ENCODE data around the gene KAT6B. TPM values are rescaled to one million over a fixed set of nuclear protein-coding genes. Genes with fewer than 3 reads are reported as not detected.
A peak's percentile ranks its signal among the peaks of the same experiment; 100 is the strongest.

KAT6B gene
- total RNA-seq, 1 experiment from 2014 or later: 10.7 TPM

- Histone ChIP-seq H3K9me3 (replicated peaks) (no peaks in the 10 kb centered on the region), H3K4me3 (no peak overlapping the region), H3K36me3 (peaks cover 4% of the 10 kb centered on the region; the same call in 1 of the 2 replicates), H3K27me3 (replicated peaks) (no peaks in the 10 kb centered on the region), H3K4me1 (replicated peaks) (no peaks in the 10 kb centered on the region), H3K27ac (no peak overlapping the region)
- DNase-seq (ENCODE audit: low read depth in 1 of 2, low spot score in 2 of 2): no peak
These were observed 150.7 kb downstream of the KAT6B start for GRCh38 chr10:74977072-74977471.

- Histone ChIP-seq H3K36me3 (peaks cover 4% of the 10 kb centered on the region; the same call in 1 of the 2 replicates), H3K27ac (no peak overlapping the region), H3K27me3 (replicated peaks) (no peaks in the 10 kb centered on the region), H3K4me1 (replicated peaks) (no peaks in the 10 kb centered on the region), H3K4me3 (no peak overlapping the region), H3K9me3 (replicated peaks) (no peaks in the 10 kb centered on the region)
- no peak for DNase-seq (ENCODE audit: low read depth in 1 of 2, low spot score in 2 of 2)
These were observed 151.8 kb downstream of the KAT6B start for GRCh38 chr10:74977913-74978847.

DNA sequence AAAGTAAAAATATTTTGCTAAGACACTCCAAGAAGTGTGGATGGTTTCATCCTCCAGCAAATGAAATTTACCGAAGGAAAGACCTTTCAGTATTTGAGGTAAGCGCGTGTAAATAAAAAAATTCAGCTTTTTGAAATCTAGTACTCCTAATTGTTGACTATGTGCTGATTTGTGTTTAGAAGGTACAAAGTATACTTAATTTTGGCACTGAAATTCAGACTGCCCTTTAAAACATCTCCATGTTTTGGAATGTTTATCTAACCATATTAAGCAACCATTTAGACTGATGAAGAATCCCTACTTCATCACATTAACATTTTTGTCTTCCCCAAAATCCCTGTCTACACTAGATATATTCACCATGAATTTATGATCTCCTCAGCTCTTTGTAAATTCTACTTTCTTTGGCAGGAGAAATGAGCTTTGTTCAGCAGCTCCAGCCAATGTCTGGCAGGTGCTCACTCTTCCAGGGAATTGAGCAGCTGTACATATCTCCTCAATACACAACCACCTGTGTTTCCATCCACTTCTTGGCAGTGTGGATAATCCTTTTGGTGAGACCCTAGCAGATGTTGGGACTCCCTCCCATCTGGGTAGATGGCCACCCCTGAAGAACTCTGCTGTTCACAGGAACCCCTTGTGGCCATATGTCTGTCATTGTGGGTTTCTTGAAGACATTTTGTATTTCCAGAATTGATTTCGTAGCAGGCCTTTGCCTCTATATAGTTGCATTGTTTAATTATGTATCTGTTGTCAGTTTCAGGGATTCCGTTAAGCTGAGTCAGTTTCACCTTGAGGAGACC, 155.6 kb downstream of the KAT6B start:
- Histone ChIP-seq H3K4me1 (replicated peaks) (no peaks in the 10 kb centered on the region), H3K27me3 (replicated peaks) (no peaks in the 10 kb centered on the region), H3K4me3 (no peak overlapping the region), H3K9me3 (replicated peaks) (no peaks in the 10 kb centered on the region), H3K27ac (no peak overlapping the region), H3K36me3 (no peaks in the 10 kb centered on the region)
- no peak for DNase-seq (ENCODE audit: low read depth in 1 of 2, low spot score in 2 of 2)

DNA sequence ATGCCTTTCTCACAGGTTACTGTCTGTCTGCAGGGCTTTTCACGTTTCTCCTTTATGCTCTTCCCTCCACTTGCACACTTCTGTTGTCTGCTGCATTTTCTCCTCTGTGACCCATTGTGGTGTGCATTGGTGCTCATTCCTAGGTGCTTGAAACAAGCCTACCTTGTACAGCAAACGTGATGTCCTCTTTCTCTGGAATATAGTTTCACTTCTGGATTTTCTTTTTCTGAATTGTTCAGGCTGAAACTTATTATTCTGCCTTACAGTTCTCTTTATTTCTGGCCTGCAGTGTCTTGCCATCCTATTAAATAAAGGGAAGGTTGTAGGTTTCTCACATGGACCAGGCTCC, 156.2 kb downstream of the KAT6B start:
- H3K4me3 ChIP-seq: no peak overlapping the region
- no peak overlapping the region for H3K27ac ChIP-seq
- no peaks in the 10 kb centered on the region for H3K36me3 ChIP-seq
- no peak for DNase-seq (ENCODE audit: low read depth in 1 of 2, low spot score in 2 of 2)
- no peaks in the 10 kb centered on the region for H3K4me1 ChIP-seq (replicated peaks)
- no peaks in the 10 kb centered on the region for H3K27me3 ChIP-seq (replicated peaks)
- H3K9me3 ChIP-seq (replicated peaks): no peaks in the 10 kb centered on the region

DNA sequence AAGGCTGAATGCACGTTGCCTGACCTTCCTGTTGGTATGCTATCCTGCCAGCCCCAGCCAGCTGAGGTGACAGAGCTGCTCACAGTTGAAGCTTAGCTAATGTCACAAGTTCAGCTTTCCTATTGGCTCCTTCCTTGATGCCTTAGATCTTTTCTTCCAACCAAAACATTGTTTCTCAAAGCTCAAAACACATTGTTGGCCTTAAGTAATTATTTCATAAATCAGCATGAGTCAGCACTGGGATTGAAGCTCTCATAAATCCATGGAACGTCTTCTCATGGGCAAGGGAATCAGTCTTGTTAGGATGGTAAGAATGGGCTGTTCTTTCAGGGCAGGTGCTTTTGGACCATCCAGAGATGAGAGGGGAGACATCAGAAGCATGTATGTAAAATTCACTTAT, 157.0 kb downstream of the KAT6B start:
- no peak for DNase-seq (ENCODE audit: low read depth in 1 of 2, low spot score in 2 of 2)
- H3K4me1 ChIP-seq (replicated peaks): no peaks in the 10 kb centered on the region
- no peaks in the 10 kb centered on the region for H3K27me3 ChIP-seq (replicated peaks)
- no peak overlapping the region for H3K27ac ChIP-seq
- H3K36me3 ChIP-seq: no peaks in the 10 kb centered on the region
- no peak overlapping the region for H3K4me3 ChIP-seq
- H3K9me3 ChIP-seq (replicated peaks): no peaks in the 10 kb centered on the region

DNA sequence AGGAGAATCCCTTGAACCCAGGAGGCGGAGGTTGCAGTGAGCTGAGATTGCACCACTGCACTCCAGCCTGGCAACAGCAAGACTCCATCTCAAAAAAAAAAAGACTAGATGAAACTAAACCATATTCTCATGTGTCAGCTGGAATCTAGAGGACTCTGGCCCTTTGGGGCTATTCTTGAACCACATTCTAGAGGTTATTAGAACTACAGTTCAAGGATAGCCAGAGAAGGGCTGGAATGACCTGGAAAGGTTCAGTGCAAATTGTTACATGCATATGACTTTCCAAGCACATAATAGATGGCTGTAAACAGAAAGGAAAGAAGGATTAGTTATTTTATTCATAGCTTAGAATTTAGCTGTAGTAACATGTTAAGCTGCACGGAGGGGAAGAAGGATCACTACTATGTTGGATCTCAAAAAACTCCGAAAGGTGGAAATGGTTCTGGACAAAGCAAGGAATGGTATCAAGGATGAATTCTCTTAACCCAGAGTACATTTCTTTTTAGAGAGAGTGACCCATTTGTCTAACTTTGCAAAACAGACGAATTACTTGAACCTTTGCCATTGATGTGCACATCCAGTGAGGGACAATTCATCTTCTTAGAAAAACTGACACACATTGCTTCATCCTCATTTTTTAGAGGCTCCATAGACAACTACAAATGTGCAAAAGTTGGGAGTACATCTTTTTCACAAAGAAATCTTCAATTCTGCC, 161.1 kb downstream of the KAT6B start:
- Histone ChIP-seq H3K36me3 (no peaks in the 10 kb centered on the region; the same call in 1 of the 2 replicates), H3K4me1 (replicated peaks) (no peaks in the 10 kb centered on the region), H3K27me3 (replicated peaks) (no peaks in the 10 kb centered on the region), H3K4me3 (no peak overlapping the region), H3K27ac (no peak overlapping the region), H3K9me3 (replicated peaks) (no peaks in the 10 kb centered on the region)
- no peak for DNase-seq (ENCODE audit: low read depth in 1 of 2, low spot score in 2 of 2)

DNA sequence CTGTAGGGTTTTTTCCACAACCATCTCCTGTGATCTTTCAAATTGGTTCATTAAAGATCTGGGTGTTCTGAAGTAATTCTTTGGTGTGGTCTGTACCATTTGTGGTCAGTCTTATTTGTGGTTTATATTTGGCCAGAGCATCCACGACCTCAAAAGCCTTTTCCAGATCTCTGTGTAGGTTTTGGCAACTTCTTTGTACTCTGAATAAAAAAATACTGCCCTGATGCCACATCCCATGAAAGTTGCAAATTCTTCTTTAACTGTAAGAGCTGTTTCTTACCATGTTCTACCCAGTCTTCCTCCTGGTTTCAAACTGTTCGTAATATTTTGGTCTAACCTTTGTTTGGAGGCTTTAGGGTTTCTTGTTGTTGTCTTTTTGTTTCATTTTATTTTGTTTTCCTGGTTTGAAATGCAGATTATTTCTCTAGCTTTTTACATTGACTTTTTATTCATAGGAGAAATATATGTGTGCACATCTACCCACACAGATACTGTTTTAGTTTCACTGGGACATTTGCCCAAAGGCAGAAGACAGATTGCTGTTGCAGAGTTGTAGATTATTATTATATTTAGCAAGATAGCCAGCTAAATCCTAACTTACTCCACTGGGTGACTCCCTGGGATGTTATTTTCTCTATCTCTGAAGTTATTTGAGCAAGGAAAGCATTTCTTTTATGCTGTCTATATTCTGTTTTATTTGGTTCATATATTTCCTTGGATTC, 161.8 kb downstream of the KAT6B start:
- Histone ChIP-seq H3K4me3 (no peak overlapping the region), H3K27ac (no peak overlapping the region), H3K9me3 (replicated peaks) (no peaks in the 10 kb centered on the region)

DNA sequence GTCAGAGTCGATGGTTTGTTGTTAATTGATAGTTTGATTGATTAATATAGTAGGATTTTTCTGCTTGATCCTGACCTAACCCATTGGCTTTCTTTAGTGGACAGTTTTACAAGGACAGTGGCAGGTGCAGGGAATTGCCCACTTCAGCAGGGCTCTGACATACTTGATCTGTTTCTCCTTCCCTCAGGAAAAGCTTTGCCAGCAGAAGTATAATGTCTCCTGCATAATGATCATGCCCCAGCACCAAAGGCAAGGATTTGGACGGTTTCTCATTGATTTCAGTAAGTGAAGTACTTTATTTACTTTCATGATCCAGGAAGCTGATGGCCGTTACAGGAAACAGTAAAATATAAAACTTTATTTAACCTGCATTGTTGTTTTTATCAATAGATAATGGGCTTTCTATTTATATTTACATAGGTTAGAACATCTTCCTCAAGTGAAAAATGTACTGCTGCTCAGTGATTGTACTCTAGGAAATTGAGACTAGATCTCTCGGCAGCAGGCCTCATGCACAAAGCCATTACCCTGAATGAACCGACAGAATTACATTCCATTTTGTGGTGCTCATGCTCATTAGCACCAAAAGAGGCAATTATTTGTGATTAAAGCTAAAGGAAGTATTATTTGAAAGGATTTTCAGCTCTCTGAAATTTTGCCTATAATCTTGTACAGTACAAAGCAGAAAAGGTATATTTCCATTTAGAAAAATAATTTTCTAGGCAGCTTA, 162.6 kb downstream of the KAT6B start:
- Histone ChIP-seq H3K27me3 (replicated peaks) (no peaks in the 10 kb centered on the region), H3K4me1 (replicated peaks) (no peaks in the 10 kb centered on the region), H3K4me3 (no peak overlapping the region), H3K27ac (no peak overlapping the region), H3K36me3 (no peaks in the 10 kb centered on the region; the same call in 1 of the 2 replicates), H3K9me3 (replicated peaks) (no peaks in the 10 kb centered on the region)
- DNase-seq (ENCODE audit: low read depth in 1 of 2, low spot score in 2 of 2): no peak

More for the DNA sequence above, 161.8 kb downstream of the KAT6B start:
- no peaks in the 10 kb centered on the region; the same call in 1 of the 2 replicates for H3K36me3 ChIP-seq
- no peaks in the 10 kb centered on the region for H3K27me3 ChIP-seq (replicated peaks)
- no peak for DNase-seq (ENCODE audit: low read depth in 1 of 2, low spot score in 2 of 2)
- H3K4me1 ChIP-seq (replicated peaks): no peaks in the 10 kb centered on the region

DNA sequence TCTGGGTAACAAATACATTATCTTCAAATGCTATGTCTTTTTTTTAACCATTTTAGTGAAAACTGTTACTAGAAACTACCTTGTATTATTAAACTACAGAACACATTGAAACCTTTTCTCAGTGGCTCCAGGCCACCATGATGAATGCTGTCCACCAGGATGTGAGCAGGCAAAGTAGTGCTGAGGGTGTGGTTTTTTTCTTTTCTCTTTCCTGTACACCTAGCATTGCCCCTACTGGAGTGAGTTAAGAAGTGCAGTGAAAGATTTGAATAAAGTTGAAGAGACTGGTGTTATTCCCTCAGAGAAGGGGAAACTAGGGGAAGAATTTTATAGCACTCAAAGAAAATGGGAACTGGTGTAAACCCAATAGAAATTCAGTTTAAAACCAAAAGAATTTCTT, 165.0 kb downstream of the KAT6B start:
- H3K27me3 ChIP-seq (replicated peaks): no peaks in the 10 kb centered on the region
- no peaks in the 10 kb centered on the region for H3K4me1 ChIP-seq (replicated peaks)
- H3K9me3 ChIP-seq (replicated peaks): no peaks in the 10 kb centered on the region
- H3K4me3 ChIP-seq: no peak overlapping the region
- peak in 1 of 2 experiments; percentile 10 for DNase-seq (ENCODE audit: low read depth in 1 of 2, low spot score in 2 of 2)
- no peak overlapping the region for H3K27ac ChIP-seq
- H3K36me3 ChIP-seq: no peaks in the 10 kb centered on the region; the same call in 1 of the 2 replicates

DNA sequence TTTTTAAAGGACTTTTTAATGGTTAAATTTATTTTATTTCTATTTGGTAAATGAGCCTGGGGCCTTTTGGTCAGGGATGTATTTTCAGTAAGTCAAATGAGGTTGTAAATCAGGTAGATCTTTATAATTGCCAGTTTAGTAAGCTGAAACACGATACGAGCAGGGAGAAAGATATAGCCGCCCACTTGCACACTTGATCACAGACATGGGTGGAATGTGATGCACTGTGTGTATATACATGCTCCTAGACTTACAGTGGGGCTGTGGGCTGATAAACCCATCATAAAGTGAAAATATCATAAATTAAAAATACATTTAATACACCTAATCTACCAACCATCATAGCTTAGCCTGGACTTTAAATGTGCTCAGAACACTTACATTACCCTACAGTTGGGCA, 165.7 kb downstream of the KAT6B start:
- no peak for DNase-seq (ENCODE audit: low read depth in 1 of 2, low spot score in 2 of 2)
- H3K27ac ChIP-seq: no peak overlapping the region
- no peaks in the 10 kb centered on the region for H3K4me1 ChIP-seq (replicated peaks)
- no peaks in the 10 kb centered on the region for H3K9me3 ChIP-seq (replicated peaks)
- no peak overlapping the region for H3K4me3 ChIP-seq
- H3K27me3 ChIP-seq (replicated peaks): no peaks in the 10 kb centered on the region
- no peaks in the 10 kb centered on the region; the same call in 1 of the 2 replicates for H3K36me3 ChIP-seq

DNA sequence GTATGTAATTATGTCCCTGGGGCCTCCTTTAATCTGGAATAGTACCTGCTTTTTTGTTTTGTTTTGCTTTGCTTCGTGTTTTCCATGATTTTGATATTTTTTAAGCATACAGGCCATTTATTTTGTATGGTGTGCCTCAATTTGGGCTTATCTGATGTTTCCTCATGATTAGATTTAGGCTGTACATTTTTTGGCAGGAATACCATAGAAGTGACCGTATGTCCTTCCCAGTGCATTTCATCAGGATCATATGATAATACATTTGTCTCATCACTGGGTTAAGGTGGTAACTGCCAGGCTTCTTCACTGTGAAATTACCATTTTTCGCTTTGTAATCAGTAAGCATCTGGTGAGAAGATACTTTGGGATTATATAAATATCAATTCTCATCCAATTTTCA, 167.2 kb downstream of the KAT6B start:
- H3K27ac ChIP-seq: no peak overlapping the region
- no peak for DNase-seq (ENCODE audit: low read depth in 1 of 2, low spot score in 2 of 2)
- H3K36me3 ChIP-seq: no peaks in the 10 kb centered on the region; the same call in none of the 2 replicates
- no peak overlapping the region for H3K4me3 ChIP-seq
- no peaks in the 10 kb centered on the region for H3K4me1 ChIP-seq (replicated peaks)
- no peaks in the 10 kb centered on the region for H3K27me3 ChIP-seq (replicated peaks)
- H3K9me3 ChIP-seq (replicated peaks): no peaks in the 10 kb centered on the region

DNA sequence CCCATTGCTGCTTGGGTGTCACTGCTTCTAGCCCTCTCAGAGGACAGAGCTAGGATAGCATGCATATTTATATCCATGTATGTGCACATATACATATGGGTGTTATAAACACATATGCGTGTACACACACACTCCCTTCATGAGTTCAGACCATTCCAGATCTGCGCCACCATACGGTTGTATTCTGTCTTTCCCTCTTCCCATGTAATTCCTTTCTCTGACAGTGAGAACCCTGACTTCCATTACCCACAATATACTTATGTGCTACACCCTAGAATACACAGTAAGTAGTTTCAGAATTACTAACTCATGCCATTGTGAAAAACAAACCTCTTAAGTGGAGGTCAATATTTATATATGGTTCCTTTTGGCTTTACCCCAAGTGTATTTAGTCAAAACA, 168.5 kb downstream of the KAT6B start:
- no peaks in the 10 kb centered on the region; the same call in none of the 2 replicates for H3K36me3 ChIP-seq
- DNase-seq (ENCODE audit: low read depth in 1 of 2, low spot score in 2 of 2): no peak
- no peak overlapping the region for H3K27ac ChIP-seq
- H3K4me1 ChIP-seq (replicated peaks): no peaks in the 10 kb centered on the region
- no peaks in the 10 kb centered on the region for H3K9me3 ChIP-seq (replicated peaks)
- no peaks in the 10 kb centered on the region for H3K27me3 ChIP-seq (replicated peaks)
- H3K4me3 ChIP-seq: no peak overlapping the region

Measured in SJSA1 (cell line).